Measurements from ENCODE around the gene ELN.

DNA sequence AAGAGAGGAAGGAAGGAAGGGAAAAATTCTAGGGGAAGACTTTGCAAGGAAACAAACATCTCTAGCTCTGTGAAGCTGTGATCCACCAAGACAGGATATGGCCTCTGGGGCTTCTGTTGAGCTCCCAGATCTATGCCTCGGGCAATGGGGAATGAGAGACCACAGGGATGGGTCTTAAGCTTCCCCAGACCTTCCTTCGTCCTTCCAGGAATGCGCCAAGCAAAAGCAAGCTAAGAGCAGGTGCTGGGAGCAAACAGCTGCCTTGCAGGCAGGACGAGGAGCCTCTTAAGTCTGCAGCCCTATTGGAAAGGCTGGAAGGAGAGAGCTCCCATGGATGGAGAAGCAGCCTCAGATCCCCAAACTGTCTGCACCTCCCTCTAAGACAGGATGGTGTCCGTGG is 21.9 kb upstream of the ELN start:
- TF ChIP-seq, protein P1, sequence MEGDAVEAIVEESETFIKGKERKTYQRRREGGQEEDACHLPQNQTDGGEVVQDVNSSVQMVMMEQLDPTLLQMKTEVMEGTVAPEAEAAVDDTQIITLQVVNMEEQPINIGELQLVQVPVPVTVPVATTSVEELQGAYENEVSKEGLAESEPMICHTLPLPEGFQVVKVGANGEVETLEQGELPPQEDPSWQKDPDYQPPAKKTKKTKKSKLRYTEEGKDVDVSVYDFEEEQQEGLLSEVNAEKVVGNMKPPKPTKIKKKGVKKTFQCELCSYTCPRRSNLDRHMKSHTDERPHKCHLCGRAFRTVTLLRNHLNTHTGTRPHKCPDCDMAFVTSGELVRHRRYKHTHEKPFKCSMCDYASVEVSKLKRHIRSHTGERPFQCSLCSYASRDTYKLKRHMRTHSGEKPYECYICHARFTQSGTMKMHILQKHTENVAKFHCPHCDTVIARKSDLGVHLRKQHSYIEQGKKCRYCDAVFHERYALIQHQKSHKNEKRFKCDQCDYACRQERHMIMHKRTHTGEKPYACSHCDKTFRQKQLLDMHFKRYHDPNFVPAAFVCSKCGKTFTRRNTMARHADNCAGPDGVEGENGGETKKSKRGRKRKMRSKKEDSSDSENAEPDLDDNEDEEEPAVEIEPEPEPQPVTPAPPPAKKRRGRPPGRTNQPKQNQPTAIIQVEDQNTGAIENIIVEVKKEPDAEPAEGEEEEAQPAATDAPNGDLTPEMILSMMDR (IDR thresholded peaks at IDR 0.05), result no peak
- TF ChIP-seq EZH2 (IDR thresholded peaks at IDR 0.05) (no peak), EZH2phosphoT487 (IDR thresholded peaks at IDR 0.05) (no peak)
